ENCODE measurements around the gene RASAL2. TPM values are rescaled to one million over a fixed set of nuclear protein-coding genes. Genes with fewer than 3 reads are reported as not detected.
"Not testable (repeated sequence)": the region's sequence is repeated elsewhere in the genome, so short reads cannot be mapped to it uniquely, and the experiment has no call there.

The RASAL2 gene
- total and polyA plus RNA-seq, 12 donors = 2.4 to 31.5 (median 15.0) TPM

- no peaks in the 10 kb centered on the region for H3K4me1 ChIP-seq (replicated peaks in 1 of 2)
- no peak overlapping the region for H3K4me3 ChIP-seq
- DNase-seq = no peak
- no peaks in the 10 kb centered on the region for H3K9me3 ChIP-seq (replicated peaks in 1 of 3)
- H3K36me3 ChIP-seq (replicated peaks in 1 of 2) = no peaks in the 10 kb centered on the region
- no peak overlapping the region for H3K27ac ChIP-seq
- intact Hi-C loops (cut with DNase I) = no loop called here
- TF ChIP-seq POLR2A (IDR thresholded peaks at IDR 0.05) = no peak
- no peak for TF ChIP-seq CTCF (IDR thresholded peaks at IDR 0.05)
- 69 to 82% (median 76%) methylated on average over 14 of the region's 14 CpGs for WGBS, 4 donors
- H3K27me3 ChIP-seq = no peaks in the 10 kb centered on the region
Measured at GRCh38 chr1:178379807-178380206, 285.9 kb downstream of the RASAL2 start.

GRCh38 chr1:178382372-178382771 lies 288.5 kb downstream of the RASAL2 start:
- DNase-seq = no peak

GRCh38 chr1:178385662-178386061 lies 291.8 kb downstream of the RASAL2 start:
- intact Hi-C loops (cut with DNase I) = no loop called here
- Histone ChIP-seq H3K4me1 (replicated peaks in 1 of 2) (peaks cover 6 to 16% of the 10 kb centered on the region in 2 donors), H3K4me3 (no peak overlapping the region), H3K9me3 (replicated peaks in 1 of 3) (no peaks in the 10 kb centered on the region), H3K36me3 (replicated peaks in 1 of 2) (no peaks in the 10 kb centered on the region), H3K27ac (no peak overlapping the region), H3K27me3 (no peaks in the 10 kb centered on the region)
- no peak for DNase-seq
- no peak for TF ChIP-seq POLR2A (IDR thresholded peaks at IDR 0.05)
- TF ChIP-seq CTCF (IDR thresholded peaks at IDR 0.05) = no peak
- 93 to 100% (median 96%) methylated on average over 1 of the region's 1 CpG for WGBS, 4 donors

More at GRCh38 chr1:178382372-178382771, 288.5 kb downstream of the RASAL2 start:
- Histone ChIP-seq H3K36me3 (replicated peaks in 1 of 2) (no peaks in the 10 kb centered on the region), H3K27me3 (no peaks in the 10 kb centered on the region), H3K4me3 (no peak overlapping the region), H3K9me3 (replicated peaks in 1 of 3) (no peaks in the 10 kb centered on the region), H3K27ac (no peak overlapping the region), H3K4me1 (replicated peaks in 1 of 2) (no peaks in the 10 kb centered on the region)
- intact Hi-C loops (cut with DNase I) = no loop called here
- 93 to 100% (median 94%) methylated on average over 1 of the region's 1 CpG for WGBS, 4 donors
- no peak for TF ChIP-seq POLR2A (IDR thresholded peaks at IDR 0.05)

GRCh38 chr1:178388418-178389145 lies 294.7 kb downstream of the RASAL2 start:
- 24 to 40% (median 34%) methylated on average over 6 of the region's 6 CpGs for WGBS, 4 donors
- DNase-seq = no peak
- TF ChIP-seq CTCF (IDR thresholded peaks at IDR 0.05) (no peak), POLR2A (IDR thresholded peaks at IDR 0.05) (no peak)
- Histone ChIP-seq H3K4me3 (no peak overlapping the region), H3K9me3 (replicated peaks in 1 of 3) (no peaks in the 10 kb centered on the region), H3K27ac (no peak overlapping the region), H3K36me3 (replicated peaks in 1 of 2) (no peaks in the 10 kb centered on the region), H3K27me3 (no peaks in the 10 kb centered on the region), H3K4me1 (replicated peaks in 1 of 2) (peaks cover 6 to 16% of the 10 kb centered on the region in 2 donors)
- intact Hi-C loops (cut with DNase I) = no loop called here

- no peak for TF ChIP-seq POLR2A (IDR thresholded peaks at IDR 0.05)
- TF ChIP-seq CTCF (IDR thresholded peaks at IDR 0.05) = no peak
- intact Hi-C loops (cut with DNase I) = no loop called here
- no peak overlapping the region for H3K4me3 ChIP-seq
Measured at GRCh38 chr1:178389441-178389840, 295.5 kb downstream of the RASAL2 start.

GRCh38 chr1:178390280-178390679 lies 296.4 kb downstream of the RASAL2 start:
- H3K27ac ChIP-seq; H3K27me3 ChIP-seq; DNase-seq; H3K9me3 ChIP-seq (replicated peaks in 1 of 3); intact Hi-C loops (cut with DNase I); H3K4me3 ChIP-seq; H3K36me3 ChIP-seq (replicated peaks in 1 of 2): not testable (repeated sequence)
- H3K4me1 ChIP-seq (replicated peaks in 1 of 2) = peaks cover 6 to 16% of the 10 kb centered on the region in 2 donors
- 93 to 98% (median 96%) methylated on average over 8 of the region's 8 CpGs for WGBS, 4 donors

More at GRCh38 chr1:178389441-178389840, 295.5 kb downstream of the RASAL2 start:
- DNase-seq = no peak
- Histone ChIP-seq H3K27me3 (no peaks in the 10 kb centered on the region), H3K4me1 (replicated peaks in 1 of 2) (peaks cover 6 to 16% of the 10 kb centered on the region in 2 donors), H3K36me3 (replicated peaks in 1 of 2) (no peaks in the 10 kb centered on the region), H3K9me3 (replicated peaks in 1 of 3) (no peaks in the 10 kb centered on the region), H3K27ac (no peak overlapping the region)

Data from adrenal gland (tissue), 12 donors.